Uterus (tissue), 2 donors: Measurements from ENCODE around the gene IRF2BP1.
A peak's percentile ranks its signal among the peaks of the same experiment; 100 is the strongest.

Experiments used
- CTCF ChIP-seq, 4 experiments: fragments of 200-600 bp in 2 of 4; fragments of 450-650 bp in 2 of 4; sonication (generic) in 2 of 4; IDR thresholded peaks; one replicate each; pipeline ENCODE4 v1.5.1; 2016 to 2019; ENCODE audit warnings: antibody characterized with exemption in 4 of 4, mild to moderate bottlenecking in 2 of 4, moderate library complexity in 1 of 4
- POLR2A ChIP-seq, 2 donors: fragments of 450-650 bp; IDR thresholded peaks; one replicate each; pipeline ENCODE4 v1.6.1; 2016; ENCODE audit warnings: antibody characterized with exemption in 2 of 2, mild to moderate bottlenecking in 1 of 2, moderate library complexity in 1 of 2

DNA sequence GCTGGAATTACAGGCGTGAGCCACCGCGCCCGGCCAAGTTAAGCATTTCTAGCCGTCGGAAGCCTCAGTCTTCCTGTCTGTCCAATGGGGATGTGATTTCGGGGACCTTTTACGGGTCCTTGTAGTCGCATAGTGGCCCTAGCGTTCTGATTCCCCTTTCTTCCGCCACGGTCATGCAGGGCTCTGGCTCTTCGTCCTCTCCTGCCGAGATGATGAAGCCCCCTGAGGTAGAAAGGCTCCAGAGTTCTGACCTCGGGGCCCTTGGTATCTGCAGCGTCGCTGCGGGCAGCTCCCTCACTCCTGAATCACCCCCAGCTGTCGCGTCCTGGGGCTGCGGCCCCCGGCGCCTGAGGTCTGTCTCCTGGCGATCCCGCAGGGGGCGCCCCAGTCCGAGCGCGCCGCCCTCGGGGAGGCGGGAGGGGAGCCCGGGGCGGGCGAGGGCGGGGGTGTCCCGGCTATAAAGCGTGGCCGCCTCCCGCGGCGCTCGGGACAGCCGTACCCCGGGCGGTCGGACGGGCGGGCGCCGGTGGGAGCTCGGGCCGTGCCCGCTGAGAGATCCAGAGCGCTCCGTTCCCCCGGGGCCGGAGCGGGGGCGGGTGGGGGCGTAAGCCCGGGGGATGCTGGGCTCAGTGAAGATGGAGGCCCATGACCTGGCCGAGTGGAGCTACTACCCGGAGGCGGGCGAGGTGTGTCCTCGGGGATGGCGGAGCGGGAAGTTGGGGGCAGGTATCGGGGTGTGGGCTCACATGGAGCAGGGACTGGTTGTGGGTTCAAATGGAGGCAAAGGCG is 21.9 kb downstream of the IRF2BP1 start, which contains the start of gene FOXA3:
- peak; percentile 34 to 62 (median 44) for TF ChIP-seq CTCF (IDR thresholded peaks at IDR 0.05)
- TF ChIP-seq POLR2A (IDR thresholded peaks at IDR 0.05): no peak
